Neural progenitor cell (in vitro differentiated cells): ENCODE measurements around the gene PARN. TPM values are rescaled to one million over a fixed set of nuclear protein-coding genes. Genes with fewer than 3 reads are reported as not detected.

Experiments
- DNase-seq: peaks from one replicate; pipeline ENCODE4 v3.0.0-alpha.2; 2016; ENCODE audit warnings: low spot score
- H2AFZ ChIP-seq: fragments of 200-600 bp; sonication (generic); replicated peaks from 2 replicates; pipeline ENCODE4 v1.6.1; 2016; ENCODE audit warnings: antibody characterized with exemption
- H3F3A ChIP-seq: fragments of 200-600 bp; sonication (generic); 2 replicates; pipeline ENCODE4 v1.6.1; 2016; ENCODE audit warnings: antibody characterized with exemption, low read depth
- H3K27ac ChIP-seq: fragments of 200-600 bp; sonication (generic); 2 replicates; pipeline ENCODE4 v1.5.1; 2016; ENCODE audit warnings: mild to moderate bottlenecking
- H3K27me3 ChIP-seq: fragments of 200-600 bp; sonication (generic); 2 replicates; pipeline ENCODE4 v1.6.1; 2016; ENCODE audit warnings: mild to moderate bottlenecking, moderate library complexity
- H3K36me3 ChIP-seq: fragments of 200-600 bp; sonication (generic); 2 replicates; pipeline ENCODE4 v1.5.1; 2016
- H3K4me1 ChIP-seq: fragments of 200-600 bp; sonication (generic); 2 replicates; pipeline ENCODE4 v1.6.1; 2016; ENCODE audit warnings: mixed run types
- H3K4me2 ChIP-seq: fragments of 200-600 bp; sonication (generic); 2 replicates; pipeline ENCODE4 v1.6.1; 2016
- H3K4me3 ChIP-seq: fragments of 200-600 bp; sonication (generic); 2 replicates; pipeline ENCODE4 v1.5.1; 2016
- H3K79me2 ChIP-seq: fragments of 200-600 bp; sonication (generic); 2 replicates; pipeline ENCODE4 v1.6.1; 2016; ENCODE audit warnings: low read depth
- H3K9ac ChIP-seq: fragments of 200-600 bp; sonication (generic); 2 replicates; pipeline ENCODE4 v1.6.1; 2016
- H3K9me3 ChIP-seq: fragments of 200-600 bp; sonication (generic); 2 replicates; pipeline ENCODE4 v1.5.1; 2016; ENCODE audit warnings: low read depth
- H4K20me1 ChIP-seq: fragments of 200-600 bp; sonication (generic); 2 replicates; pipeline ENCODE4 v1.6.1; 2016; ENCODE audit warnings: low read depth
- H3K27ac Mint-ChIP-seq: 3 replicates; pipeline ENCODE4 v1.8.0; 2021; ENCODE audit warnings: mixed read lengths
- H3K27me3 Mint-ChIP-seq: 2 replicates; pipeline ENCODE4 v1.8.0; 2022; ENCODE audit warnings: low read depth, mild to moderate bottlenecking, inconsistent platforms, moderate library complexity, mixed read lengths; ENCODE audit not compliant: insufficient read depth
- H3K36me3 Mint-ChIP-seq: 3 replicates; pipeline ENCODE4 v1.8.0; 2021; ENCODE audit warnings: mixed read lengths
- H3K4me1 Mint-ChIP-seq: 3 replicates; pipeline ENCODE4 v1.8.0; 2021; ENCODE audit warnings: mixed read lengths
- H3K4me3 Mint-ChIP-seq: 3 replicates; pipeline ENCODE4 v1.8.0; 2021; ENCODE audit warnings: mild to moderate bottlenecking, moderate library complexity, mixed read lengths
- H3K9me3 Mint-ChIP-seq: 3 replicates; pipeline ENCODE4 v1.8.0; 2020; ENCODE audit warnings: mixed read lengths
- EZH2 ChIP-seq: fragments of 200-600 bp; sonication (generic); IDR thresholded peaks from 2 replicates; pipeline ENCODE4 v1.6.1; 2017; ENCODE audit warnings: antibody characterized with exemption, mild to moderate bottlenecking, moderate library complexity
- EZH2phosphoT487 ChIP-seq: fragments of 200-600 bp; sonication (generic); IDR thresholded peaks from 2 replicates; pipeline ENCODE4 v1.6.1; 2017; ENCODE audit warnings: antibody characterized with exemption
- total RNA-seq: library from RNA; depleted of rRNA; stranded (reverse); fragments of >200 nt; gene quantifications from 2 replicates; pipeline ENCODE4 v1.2.3, GENCODE V29; 2015; ENCODE audit warnings: low replicate concordance
- TF ChIP-seq, protein P1 (sequence below): fragments of 200-600 bp; sonication (generic); IDR thresholded peaks from 2 replicates; pipeline ENCODE4 v1.5.1; 2017; ENCODE audit warnings: antibody characterized with exemption, mild to moderate bottlenecking

Gene PARN
- total RNA-seq, 1 donor from 2014 or later = 53.5 TPM

GRCh38 chr16:14487579-14487978 lies 142.5 kb downstream of the PARN start:
- Histone ChIP-seq H2AFZ (no peak overlapping the region), H3K36me3 (no peaks in the 10 kb centered on the region), H3K4me1 (peaks cover 15% of the 10 kb centered on the region), H3K4me2 (no peak overlapping the region), H4K20me1 (no peaks in the 10 kb centered on the region), H3K9me3 (no peaks in the 10 kb centered on the region), H3K4me3 (no peak overlapping the region), H3K27ac (no peak overlapping the region), H3F3A (peaks cover 4% of the 10 kb centered on the region), H3K9ac (no peak overlapping the region), H3K79me2 (no peaks in the 10 kb centered on the region), H3K27me3 (no peaks in the 10 kb centered on the region)
- Mint-ChIP-seq H3K27ac (no peak overlapping the region), H3K9me3 (no peaks in the 10 kb centered on the region), H3K36me3 (no peaks in the 10 kb centered on the region), H3K4me3 (no peak overlapping the region), H3K27me3 (peaks cover 3% of the 10 kb centered on the region), H3K4me1 (peaks cover 29% of the 10 kb centered on the region)
- no peak for TF ChIP-seq EZH2phosphoT487
- TF ChIP-seq, protein P1, sequence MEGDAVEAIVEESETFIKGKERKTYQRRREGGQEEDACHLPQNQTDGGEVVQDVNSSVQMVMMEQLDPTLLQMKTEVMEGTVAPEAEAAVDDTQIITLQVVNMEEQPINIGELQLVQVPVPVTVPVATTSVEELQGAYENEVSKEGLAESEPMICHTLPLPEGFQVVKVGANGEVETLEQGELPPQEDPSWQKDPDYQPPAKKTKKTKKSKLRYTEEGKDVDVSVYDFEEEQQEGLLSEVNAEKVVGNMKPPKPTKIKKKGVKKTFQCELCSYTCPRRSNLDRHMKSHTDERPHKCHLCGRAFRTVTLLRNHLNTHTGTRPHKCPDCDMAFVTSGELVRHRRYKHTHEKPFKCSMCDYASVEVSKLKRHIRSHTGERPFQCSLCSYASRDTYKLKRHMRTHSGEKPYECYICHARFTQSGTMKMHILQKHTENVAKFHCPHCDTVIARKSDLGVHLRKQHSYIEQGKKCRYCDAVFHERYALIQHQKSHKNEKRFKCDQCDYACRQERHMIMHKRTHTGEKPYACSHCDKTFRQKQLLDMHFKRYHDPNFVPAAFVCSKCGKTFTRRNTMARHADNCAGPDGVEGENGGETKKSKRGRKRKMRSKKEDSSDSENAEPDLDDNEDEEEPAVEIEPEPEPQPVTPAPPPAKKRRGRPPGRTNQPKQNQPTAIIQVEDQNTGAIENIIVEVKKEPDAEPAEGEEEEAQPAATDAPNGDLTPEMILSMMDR = no peak
- no peak for DNase-seq

GRCh38 chr16:14486520-14487303 lies 143.3 kb downstream of the PARN start:
- Histone ChIP-seq H3F3A (peaks cover 4% of the 10 kb centered on the region), H3K27ac (no peak overlapping the region), H3K4me3 (no peak overlapping the region), H3K36me3 (no peaks in the 10 kb centered on the region), H3K9me3 (no peaks in the 10 kb centered on the region), H3K27me3 (no peaks in the 10 kb centered on the region), H3K9ac (no peak overlapping the region), H2AFZ (no peak overlapping the region), H3K4me2 (no peak overlapping the region), H3K79me2 (no peaks in the 10 kb centered on the region), H4K20me1 (no peaks in the 10 kb centered on the region), H3K4me1 (peaks cover 18% of the 10 kb centered on the region)
- Mint-ChIP-seq H3K27me3 (peaks cover 3% of the 10 kb centered on the region), H3K27ac (peak overlapping the region; percentile 61), H3K4me1 (peaks cover 29% of the 10 kb centered on the region), H3K9me3 (no peaks in the 10 kb centered on the region), H3K4me3 (no peak overlapping the region), H3K36me3 (peaks cover 3% of the 10 kb centered on the region)
- TF ChIP-seq EZH2 (no peak), EZH2phosphoT487 (no peak)
- TF ChIP-seq, protein P1 = no peak
- peak; percentile 36 for DNase-seq

DNA sequence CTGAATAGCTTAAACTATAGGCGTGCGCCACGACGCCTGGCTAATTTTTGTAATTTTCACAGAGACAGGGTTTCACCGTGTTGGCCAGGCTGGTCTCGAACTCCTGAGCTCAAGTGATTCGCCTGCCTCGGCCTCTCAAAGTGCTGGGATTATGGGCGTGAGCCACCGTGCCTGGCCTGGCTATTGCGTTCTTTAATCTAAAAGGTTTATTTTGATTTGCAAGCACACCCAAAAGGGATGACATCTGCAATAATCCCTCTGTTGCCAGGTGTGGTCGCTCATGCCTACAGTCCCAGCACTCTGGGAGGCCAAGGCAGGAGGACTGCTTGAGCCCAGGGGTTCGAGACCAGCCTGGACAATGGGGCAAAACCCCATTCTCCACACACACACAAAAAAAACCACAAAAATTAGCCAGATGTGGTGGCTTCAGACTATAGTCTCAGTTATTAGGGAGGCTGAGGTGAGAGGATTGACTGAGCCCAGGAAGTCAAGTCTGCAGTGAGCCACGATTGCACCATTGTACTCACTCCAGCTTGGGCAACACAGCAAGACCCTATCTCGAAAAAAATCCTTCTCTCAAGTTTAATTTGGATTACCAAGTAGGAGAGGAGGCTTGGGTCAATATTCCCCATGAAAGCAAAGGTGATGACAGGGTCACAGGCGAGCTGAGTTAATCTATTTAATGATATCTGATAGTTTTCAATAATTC lies 144.1 kb downstream of the PARN start:
- Histone ChIP-seq H3F3A (peaks cover 4% of the 10 kb centered on the region), H3K27me3 (no peaks in the 10 kb centered on the region), H3K9ac (no peak overlapping the region), H3K4me2 (no peak overlapping the region), H3K79me2 (no peaks in the 10 kb centered on the region), H3K36me3 (peaks cover 6% of the 10 kb centered on the region), H3K9me3 (no peaks in the 10 kb centered on the region), H3K4me1 (peaks cover 18% of the 10 kb centered on the region), H4K20me1 (no peaks in the 10 kb centered on the region), H2AFZ (no peak overlapping the region), H3K27ac (no peak overlapping the region), H3K4me3 (no peak overlapping the region)
- H3K36me3 Mint-ChIP-seq = peaks cover 10% of the 10 kb centered on the region
- peaks cover 29% of the 10 kb centered on the region for H3K4me1 Mint-ChIP-seq
- TF ChIP-seq, protein P1 = no peak
- TF ChIP-seq EZH2 = no peak
- TF ChIP-seq EZH2phosphoT487 = no peak
- H3K27me3 Mint-ChIP-seq = peaks cover 3% of the 10 kb centered on the region
- no peak for DNase-seq
- no peak overlapping the region for H3K4me3 Mint-ChIP-seq
- no peaks in the 10 kb centered on the region for H3K9me3 Mint-ChIP-seq
- no peak overlapping the region for H3K27ac Mint-ChIP-seq
